DND-41 (cell line): ENCODE measurements around the gene DNAH14.

ENCODE experiments used
- EZH2 ChIP-seq: IDR thresholded peaks from 3 replicates; pipeline ENCODE4 v1.6.1; 2012; ENCODE audit warnings: borderline replicate concordance, low read depth, mild to moderate bottlenecking, moderate library complexity, low read length, inconsistent platforms; ENCODE audit not compliant: severe bottlenecking
- TF ChIP-seq, protein P1 (sequence below): IDR thresholded peaks from 2 replicates; pipeline ENCODE4 v1.5.1; 2012; ENCODE audit warnings: borderline replicate concordance, low read length, moderate library complexity, mild to moderate bottlenecking; ENCODE audit not compliant: poor library complexity, severe bottlenecking; ENCODE audit errors: extremely low read depth

GRCh38 chr1:224896130-224896781 is 33.2 kb upstream of the DNAH14 start:
- TF ChIP-seq, protein P1, sequence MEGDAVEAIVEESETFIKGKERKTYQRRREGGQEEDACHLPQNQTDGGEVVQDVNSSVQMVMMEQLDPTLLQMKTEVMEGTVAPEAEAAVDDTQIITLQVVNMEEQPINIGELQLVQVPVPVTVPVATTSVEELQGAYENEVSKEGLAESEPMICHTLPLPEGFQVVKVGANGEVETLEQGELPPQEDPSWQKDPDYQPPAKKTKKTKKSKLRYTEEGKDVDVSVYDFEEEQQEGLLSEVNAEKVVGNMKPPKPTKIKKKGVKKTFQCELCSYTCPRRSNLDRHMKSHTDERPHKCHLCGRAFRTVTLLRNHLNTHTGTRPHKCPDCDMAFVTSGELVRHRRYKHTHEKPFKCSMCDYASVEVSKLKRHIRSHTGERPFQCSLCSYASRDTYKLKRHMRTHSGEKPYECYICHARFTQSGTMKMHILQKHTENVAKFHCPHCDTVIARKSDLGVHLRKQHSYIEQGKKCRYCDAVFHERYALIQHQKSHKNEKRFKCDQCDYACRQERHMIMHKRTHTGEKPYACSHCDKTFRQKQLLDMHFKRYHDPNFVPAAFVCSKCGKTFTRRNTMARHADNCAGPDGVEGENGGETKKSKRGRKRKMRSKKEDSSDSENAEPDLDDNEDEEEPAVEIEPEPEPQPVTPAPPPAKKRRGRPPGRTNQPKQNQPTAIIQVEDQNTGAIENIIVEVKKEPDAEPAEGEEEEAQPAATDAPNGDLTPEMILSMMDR: no peak
- no peak for TF ChIP-seq EZH2
